ENCODE data around the gene PPP2R2B.

The PPP2R2B gene

GRCh38 chr5:146797658-146798057, 80.9 kb downstream of the PPP2R2B start:
- DNase-seq (ENCODE audit: extremely low spot score), result no peak
- CTCF ChIA-PET, result no interaction called here

DNA sequence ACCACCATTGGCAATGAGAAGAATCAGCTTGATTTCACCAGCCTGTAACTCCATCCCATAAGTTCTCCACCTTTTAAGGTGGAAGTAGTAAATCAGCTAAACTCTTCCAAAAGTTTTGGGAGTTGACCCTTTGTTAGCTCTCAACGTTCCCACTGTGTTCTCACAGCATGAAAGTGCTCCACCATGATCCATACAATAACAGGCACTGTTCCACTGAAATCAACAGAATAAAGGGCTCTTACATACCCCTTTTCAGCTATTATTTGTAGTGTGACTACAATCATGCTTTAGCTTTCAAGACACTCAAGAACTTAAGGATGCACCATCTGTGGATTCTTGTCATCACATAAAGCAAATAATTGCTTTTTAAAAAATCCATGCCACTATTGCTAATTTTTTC, 81.6 kb downstream of the PPP2R2B start:
- CTCF ChIA-PET, result no interaction called here
- POLR2A ChIA-PET, result no interaction called here
- TF ChIP-seq BHLHE40 (IDR thresholded peaks at IDR 0.05; ENCODE audit: borderline replicate concordance) (no peak), FOXM1 (IDR thresholded peaks at IDR 0.05; ENCODE audit: borderline replicate concordance) (no peak)
- DNase-seq (ENCODE audit: extremely low spot score), result no peak

More at GRCh38 chr5:146797658-146798057, 80.9 kb downstream of the PPP2R2B start:
- POLR2A ChIA-PET, result no interaction called here
- TF ChIP-seq TARDBP (IDR thresholded peaks at IDR 0.05), result no peak
- TF ChIP-seq CTBP1 (IDR thresholded peaks at IDR 0.05; ENCODE audit: borderline replicate concordance), result no peak
- TF ChIP-seq ELF4 (IDR thresholded peaks at IDR 0.05), result no peak
- TF ChIP-seq BHLHE40 (IDR thresholded peaks at IDR 0.05; ENCODE audit: borderline replicate concordance), result no peak
- no peak for TF ChIP-seq HDGF (IDR thresholded peaks at IDR 0.05; ENCODE audit: borderline replicate concordance)
- TF ChIP-seq FOXA1 (IDR thresholded peaks at IDR 0.05), result no peak
- TF ChIP-seq FOXK2 (IDR thresholded peaks at IDR 0.05), result no peak
- TF ChIP-seq SP1 (IDR thresholded peaks at IDR 0.05), result no peak
- no peak for TF ChIP-seq ARNT (IDR thresholded peaks at IDR 0.05)
- no peak for TF ChIP-seq NFRKB (IDR thresholded peaks at IDR 0.05)
- TF ChIP-seq L3MBTL2 (conservative IDR thresholded peaks at IDR 0.05), result no peak
- TF ChIP-seq, protein P1, sequence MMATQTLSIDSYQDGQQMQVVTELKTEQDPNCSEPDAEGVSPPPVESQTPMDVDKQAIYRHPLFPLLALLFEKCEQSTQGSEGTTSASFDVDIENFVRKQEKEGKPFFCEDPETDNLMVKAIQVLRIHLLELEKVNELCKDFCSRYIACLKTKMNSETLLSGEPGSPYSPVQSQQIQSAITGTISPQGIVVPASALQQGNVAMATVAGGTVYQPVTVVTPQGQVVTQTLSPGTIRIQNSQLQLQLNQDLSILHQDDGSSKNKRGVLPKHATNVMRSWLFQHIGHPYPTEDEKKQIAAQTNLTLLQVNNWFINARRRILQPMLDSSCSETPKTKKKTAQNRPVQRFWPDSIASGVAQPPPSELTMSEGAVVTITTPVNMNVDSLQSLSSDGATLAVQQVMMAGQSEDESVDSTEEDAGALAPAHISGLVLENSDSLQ (IDR thresholded peaks at IDR 0.05), result no peak
- TF ChIP-seq FOXM1 (IDR thresholded peaks at IDR 0.05; ENCODE audit: borderline replicate concordance), result no peak

DNA sequence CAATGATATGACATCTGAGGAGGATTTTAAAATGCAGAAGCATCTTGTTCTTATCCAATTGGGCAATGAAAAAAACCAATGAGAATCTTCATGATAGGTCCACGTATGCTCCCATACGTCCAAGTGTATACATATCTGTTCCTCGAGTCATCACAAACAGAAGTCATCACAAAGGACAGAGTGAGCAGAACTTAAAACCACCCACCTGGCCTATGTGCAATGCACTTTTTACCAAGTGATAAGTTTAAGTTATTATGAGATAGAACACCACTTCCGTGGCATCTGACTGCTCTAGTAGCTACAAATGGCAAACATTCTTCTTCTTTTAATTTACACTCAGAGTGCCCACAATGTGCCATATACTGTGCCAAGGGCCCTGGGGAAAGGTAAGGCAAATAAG, 82.4 kb downstream of the PPP2R2B start:
- CTCF ChIA-PET, result no interaction called here
- TF ChIP-seq LEF1 (IDR thresholded peaks at IDR 0.05; ENCODE audit: borderline replicate concordance), result no peak
- TF ChIP-seq CTBP1 (IDR thresholded peaks at IDR 0.05; ENCODE audit: borderline replicate concordance), result no peak
- no peak for TF ChIP-seq SP1 (IDR thresholded peaks at IDR 0.05)
- no peak for TF ChIP-seq FOXA1 (IDR thresholded peaks at IDR 0.05)
- no peak for TF ChIP-seq ELF4 (IDR thresholded peaks at IDR 0.05)
- TF ChIP-seq TARDBP (IDR thresholded peaks at IDR 0.05), result no peak
- TF ChIP-seq ZNF384 (IDR thresholded peaks at IDR 0.05), result no peak
- no peak for TF ChIP-seq L3MBTL2 (conservative IDR thresholded peaks at IDR 0.05)
- no peak for TF ChIP-seq NFRKB (IDR thresholded peaks at IDR 0.05)
- TF ChIP-seq BHLHE40 (IDR thresholded peaks at IDR 0.05; ENCODE audit: borderline replicate concordance), result no peak
- DNase-seq (ENCODE audit: extremely low spot score), result no peak
- POLR2A ChIA-PET, result no interaction called here

DNA sequence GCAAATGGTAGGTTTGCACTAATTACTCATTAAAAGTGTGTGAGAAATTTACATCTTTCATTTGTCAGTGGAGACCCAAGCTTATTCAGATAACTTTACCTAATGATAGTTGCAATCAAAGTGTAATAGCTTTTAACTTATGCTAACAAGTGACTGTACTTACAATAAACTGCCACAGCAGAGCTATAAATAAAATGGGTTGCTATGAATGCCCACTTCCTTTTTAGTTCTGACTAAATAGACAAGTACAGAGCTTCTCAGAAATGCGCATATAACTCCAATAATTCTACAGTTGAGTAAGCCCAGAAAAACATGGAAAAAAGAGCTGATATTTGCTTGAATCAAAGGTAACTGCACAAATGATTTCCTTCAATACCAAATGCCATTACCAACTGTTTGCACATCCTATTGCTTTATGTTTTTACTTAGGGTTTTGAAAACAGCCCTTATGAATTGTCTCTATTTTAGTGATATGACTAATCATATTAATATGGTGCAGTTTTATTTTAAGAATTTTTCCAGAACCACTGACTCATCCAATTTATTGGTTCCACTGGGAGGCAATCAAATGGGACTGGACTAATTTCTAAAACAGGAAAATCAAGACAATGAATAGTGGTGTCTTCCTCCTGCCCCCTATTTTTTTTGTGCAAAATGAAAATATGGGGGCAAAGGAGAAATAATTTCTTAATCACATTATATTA, 84.1 kb downstream of the PPP2R2B start:
- DNase-seq (ENCODE audit: extremely low spot score), result no peak
- ChIA-PET CTCF (no interaction called here), POLR2A (no interaction called here)
- TF ChIP-seq HDGF (IDR thresholded peaks at IDR 0.05; ENCODE audit: borderline replicate concordance) (no peak), SP1 (IDR thresholded peaks at IDR 0.05) (no peak), FOXA1 (IDR thresholded peaks at IDR 0.05) (no peak), SUZ12 (IDR thresholded peaks at IDR 0.05) (no peak), L3MBTL2 (conservative IDR thresholded peaks at IDR 0.05) (no peak), ZNF384 (IDR thresholded peaks at IDR 0.05) (no peak), NFRKB (IDR thresholded peaks at IDR 0.05) (no peak), ARNT (IDR thresholded peaks at IDR 0.05) (no peak), LEF1 (IDR thresholded peaks at IDR 0.05; ENCODE audit: borderline replicate concordance) (no peak), TARDBP (IDR thresholded peaks at IDR 0.05) (no peak), FOXK2 (IDR thresholded peaks at IDR 0.05) (no peak), ELF4 (IDR thresholded peaks at IDR 0.05) (no peak), FOXM1 (IDR thresholded peaks at IDR 0.05; ENCODE audit: borderline replicate concordance) (no peak), CTBP1 (IDR thresholded peaks at IDR 0.05; ENCODE audit: borderline replicate concordance) (no peak), BHLHE40 (IDR thresholded peaks at IDR 0.05; ENCODE audit: borderline replicate concordance) (no peak)
- TF ChIP-seq, protein P1 (IDR thresholded peaks at IDR 0.05), result no peak

DNA sequence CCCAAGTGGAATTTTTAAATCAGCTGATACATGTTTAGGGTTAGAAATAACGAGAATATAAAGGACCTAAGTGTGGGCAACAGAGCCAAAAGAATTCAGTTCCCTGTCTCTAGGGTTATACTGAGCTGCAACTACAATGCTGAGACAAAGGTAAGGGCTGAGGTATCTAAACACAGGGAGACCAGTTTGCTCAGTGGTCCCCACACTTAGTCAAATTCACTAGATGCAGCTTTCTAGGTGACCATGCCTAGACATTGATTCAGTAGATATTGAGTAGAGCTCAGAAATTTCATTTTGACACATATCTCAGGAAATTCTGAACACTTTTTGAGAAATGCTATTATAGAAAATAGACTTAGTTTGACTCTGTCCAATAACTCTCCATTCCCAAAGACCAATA, 84.8 kb downstream of the PPP2R2B start:
- CTCF ChIA-PET, result no interaction called here
- TF ChIP-seq HDGF (IDR thresholded peaks at IDR 0.05; ENCODE audit: borderline replicate concordance), result no peak
- TF ChIP-seq ARNT (IDR thresholded peaks at IDR 0.05), result no peak
- TF ChIP-seq ELF4 (IDR thresholded peaks at IDR 0.05), result no peak
- TF ChIP-seq SP1 (IDR thresholded peaks at IDR 0.05), result no peak
- no peak for TF ChIP-seq FOXA1 (IDR thresholded peaks at IDR 0.05)
- no peak for TF ChIP-seq FOXM1 (IDR thresholded peaks at IDR 0.05; ENCODE audit: borderline replicate concordance)
- TF ChIP-seq LEF1 (IDR thresholded peaks at IDR 0.05; ENCODE audit: borderline replicate concordance), result no peak
- TF ChIP-seq CTBP1 (IDR thresholded peaks at IDR 0.05; ENCODE audit: borderline replicate concordance), result no peak
- TF ChIP-seq, protein P1 (IDR thresholded peaks at IDR 0.05), result no peak
- no peak for TF ChIP-seq NFRKB (IDR thresholded peaks at IDR 0.05)
- TF ChIP-seq L3MBTL2 (conservative IDR thresholded peaks at IDR 0.05), result no peak
- TF ChIP-seq ZNF384 (IDR thresholded peaks at IDR 0.05), result no peak
- DNase-seq (ENCODE audit: extremely low spot score), result no peak
- POLR2A ChIA-PET, result no interaction called here

DNA sequence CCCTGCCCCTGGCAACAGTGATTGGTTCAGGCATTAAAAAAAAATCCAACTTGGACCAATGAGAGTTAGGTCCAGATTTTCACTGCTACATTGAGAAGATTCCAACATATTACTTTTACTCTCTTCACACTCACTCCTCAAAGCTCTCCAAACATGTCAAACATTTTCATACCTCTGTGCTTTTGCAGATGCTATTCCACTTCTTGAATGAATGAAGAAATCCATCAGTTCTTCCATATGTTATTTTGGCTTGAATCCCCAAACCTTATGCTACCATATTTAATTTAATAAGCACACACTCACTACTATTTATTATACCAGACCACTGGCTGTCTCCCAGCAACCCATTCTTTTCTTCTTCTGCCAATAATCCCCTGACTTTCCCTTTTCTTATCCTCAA, 87.1 kb downstream of the PPP2R2B start:
- TF ChIP-seq BHLHE40 (IDR thresholded peaks at IDR 0.05; ENCODE audit: borderline replicate concordance), result no peak
- TF ChIP-seq FOXA1 (IDR thresholded peaks at IDR 0.05), result no peak
- ChIA-PET POLR2A (no interaction called here), CTCF (no interaction called here)
- no peak for DNase-seq (ENCODE audit: extremely low spot score)
